ENCODE measurements around the gene EIF5B. TPM values are rescaled to one million over a fixed set of nuclear protein-coding genes. Genes with fewer than 3 reads are reported as not detected.
"Not testable (repeated sequence)": the region's sequence is repeated elsewhere in the genome, so short reads cannot be mapped to it uniquely, and the experiment has no call there.

EIF5B gene
- total RNA-seq, 1 experiment from 2014 or later: 79.5 TPM

- Mint-ChIP-seq H3K27ac (ENCODE audit: unreplicated experiment) (no peak overlapping the region), H3K4me1 (ENCODE audit: low read depth, unreplicated experiment) (no peaks in the 10 kb centered on the region), H3K27me3 (ENCODE audit: insufficient read depth, unreplicated experiment) (no peaks in the 10 kb centered on the region), H3K36me3 (ENCODE audit: insufficient read depth, unreplicated experiment) (peaks cover 17% of the 10 kb centered on the region), H3K9me3 (ENCODE audit: unreplicated experiment) (no peaks in the 10 kb centered on the region), H3K4me3 (ENCODE audit: unreplicated experiment) (no peak overlapping the region)
- Histone ChIP-seq H3K36me3 (ENCODE audit: control insufficient read depth, insufficient read depth, low read length) (no peaks in the 10 kb centered on the region; the same call in 1 of the 2 replicates), H3K9me3 (no peaks in the 10 kb centered on the region), H3K4me3 (ENCODE audit: low read depth, low read length) (no peak overlapping the region), H3K4me1 (peaks cover 24% of the 10 kb centered on the region), H3K27me3 (replicated peaks; ENCODE audit: control insufficient read depth, insufficient read depth, low read length) (no peaks in the 10 kb centered on the region)
- intact Hi-C loops (cut with micrococcal nuclease; ENCODE audit: unreplicated experiment): no loop called here
- TF ChIP-seq, protein P1, sequence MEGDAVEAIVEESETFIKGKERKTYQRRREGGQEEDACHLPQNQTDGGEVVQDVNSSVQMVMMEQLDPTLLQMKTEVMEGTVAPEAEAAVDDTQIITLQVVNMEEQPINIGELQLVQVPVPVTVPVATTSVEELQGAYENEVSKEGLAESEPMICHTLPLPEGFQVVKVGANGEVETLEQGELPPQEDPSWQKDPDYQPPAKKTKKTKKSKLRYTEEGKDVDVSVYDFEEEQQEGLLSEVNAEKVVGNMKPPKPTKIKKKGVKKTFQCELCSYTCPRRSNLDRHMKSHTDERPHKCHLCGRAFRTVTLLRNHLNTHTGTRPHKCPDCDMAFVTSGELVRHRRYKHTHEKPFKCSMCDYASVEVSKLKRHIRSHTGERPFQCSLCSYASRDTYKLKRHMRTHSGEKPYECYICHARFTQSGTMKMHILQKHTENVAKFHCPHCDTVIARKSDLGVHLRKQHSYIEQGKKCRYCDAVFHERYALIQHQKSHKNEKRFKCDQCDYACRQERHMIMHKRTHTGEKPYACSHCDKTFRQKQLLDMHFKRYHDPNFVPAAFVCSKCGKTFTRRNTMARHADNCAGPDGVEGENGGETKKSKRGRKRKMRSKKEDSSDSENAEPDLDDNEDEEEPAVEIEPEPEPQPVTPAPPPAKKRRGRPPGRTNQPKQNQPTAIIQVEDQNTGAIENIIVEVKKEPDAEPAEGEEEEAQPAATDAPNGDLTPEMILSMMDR (IDR thresholded peaks at IDR 0.05; ENCODE audit: insufficient read depth in 1 of 2, low read depth in 1 of 2, low read length in 1 of 2, severe bottlenecking in 1 of 2, unreplicated experiment in 1 of 2): no peak
- DNase-seq: peak in 1 of 2 experiments; percentile 9
- BruUV-seq (replicated peaks): no TSS peak
- ChIA-PET CTCF (no interaction called here), POLR2A (no interaction called here)
These were observed 3.6 kb downstream of the EIF5B start for GRCh38 chr2:99340669-99341236.

- intact Hi-C loops (cut with micrococcal nuclease; ENCODE audit: unreplicated experiment): no loop called here
- no peaks in the 10 kb centered on the region for H3K9me3 Mint-ChIP-seq (ENCODE audit: unreplicated experiment)
- H3K27me3 Mint-ChIP-seq (ENCODE audit: insufficient read depth, unreplicated experiment): no peaks in the 10 kb centered on the region
- H3K4me3 Mint-ChIP-seq (ENCODE audit: unreplicated experiment): no peak overlapping the region
- peaks cover 24% of the 10 kb centered on the region for H3K4me1 ChIP-seq
- no peak for DNase-seq
- no peaks in the 10 kb centered on the region; the same call in 1 of the 2 replicates for H3K36me3 ChIP-seq (ENCODE audit: control insufficient read depth, insufficient read depth, low read length)
- BruUV-seq (replicated peaks): no TSS peak
- ChIA-PET POLR2A (no interaction called here), CTCF (no interaction called here)
- H3K4me3 ChIP-seq (ENCODE audit: low read depth, low read length): no peak overlapping the region
- TF ChIP-seq, protein P1 (IDR thresholded peaks at IDR 0.05; ENCODE audit: insufficient read depth in 1 of 2, low read depth in 1 of 2, low read length in 1 of 2, severe bottlenecking in 1 of 2, unreplicated experiment in 1 of 2): no peak
- H3K9me3 ChIP-seq: no peaks in the 10 kb centered on the region
- peaks cover 20% of the 10 kb centered on the region for H3K36me3 Mint-ChIP-seq (ENCODE audit: insufficient read depth, unreplicated experiment)
- no peaks in the 10 kb centered on the region for H3K4me1 Mint-ChIP-seq (ENCODE audit: low read depth, unreplicated experiment)
- H3K27me3 ChIP-seq (replicated peaks; ENCODE audit: control insufficient read depth, insufficient read depth, low read length): no peaks in the 10 kb centered on the region
- no peak overlapping the region for H3K27ac Mint-ChIP-seq (ENCODE audit: unreplicated experiment)
These were observed 5.3 kb downstream of the EIF5B start for GRCh38 chr2:99342536-99342935.

DNA sequence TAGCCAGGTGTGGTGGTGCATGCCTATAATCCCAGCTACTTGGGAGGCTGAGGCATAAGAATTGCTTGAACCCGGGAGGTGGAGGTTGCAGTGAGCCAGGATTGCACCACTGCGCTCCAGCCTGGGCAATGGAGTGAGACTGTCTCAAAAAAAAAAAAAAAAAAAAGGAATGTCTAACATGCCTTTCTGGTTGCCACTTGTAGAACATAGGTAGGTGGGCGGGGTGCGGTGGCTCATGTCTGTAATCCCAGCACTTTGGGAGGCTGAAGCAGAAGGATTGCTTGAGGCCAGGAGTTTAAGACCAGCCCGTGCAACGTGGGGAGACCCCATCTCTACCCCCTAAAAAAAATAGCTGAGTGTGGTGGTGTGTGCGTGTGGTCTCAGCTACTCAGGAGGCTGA, 8.3 kb downstream of the EIF5B start:
- H3K4me1 Mint-ChIP-seq (ENCODE audit: low read depth, unreplicated experiment); H3K27me3 Mint-ChIP-seq (ENCODE audit: insufficient read depth, unreplicated experiment); H3K4me3 ChIP-seq (ENCODE audit: low read depth, low read length): not testable (repeated sequence)

More for the DNA sequence above, 8.3 kb downstream of the EIF5B start:
- peak overlapping the region; percentile 75 for H3K27ac Mint-ChIP-seq (ENCODE audit: unreplicated experiment)
- peaks cover 16% of the 10 kb centered on the region for H3K4me1 ChIP-seq
- H3K9me3 Mint-ChIP-seq (ENCODE audit: unreplicated experiment); POLR2A ChIA-PET; H3K27me3 ChIP-seq (replicated peaks; ENCODE audit: control insufficient read depth, insufficient read depth, low read length); CTCF ChIA-PET; intact Hi-C loops (cut with micrococcal nuclease; ENCODE audit: unreplicated experiment); BruUV-seq (replicated peaks); H3K4me3 Mint-ChIP-seq (ENCODE audit: unreplicated experiment); H3K36me3 ChIP-seq (ENCODE audit: control insufficient read depth, insufficient read depth, low read length); H3K9me3 ChIP-seq: not testable (repeated sequence)
- H3K36me3 Mint-ChIP-seq (ENCODE audit: insufficient read depth, unreplicated experiment): peaks cover 20% of the 10 kb centered on the region
- peak in 1 of 2 experiments; percentile 4 for DNase-seq

Measured in Caco-2 (cell line).